B cell (primary cell): Measurements from ENCODE around the gene COL19A1.

Experiments
- EZH2 ChIP-seq: IDR thresholded peaks from 2 replicates; pipeline ENCODE4 v1.6.1; 2012; ENCODE audit warnings: borderline replicate concordance, low read depth, mild to moderate bottlenecking, moderate library complexity, low read length; ENCODE audit not compliant: insufficient read depth, poor library complexity, severe bottlenecking
- TF ChIP-seq, protein P1 (sequence below): fragments of 200-600 bp; IDR thresholded peaks from one replicate; pipeline ENCODE4 v1.8.0; 2022; ENCODE audit warnings: antibody characterized with exemption, mild to moderate bottlenecking

DNA sequence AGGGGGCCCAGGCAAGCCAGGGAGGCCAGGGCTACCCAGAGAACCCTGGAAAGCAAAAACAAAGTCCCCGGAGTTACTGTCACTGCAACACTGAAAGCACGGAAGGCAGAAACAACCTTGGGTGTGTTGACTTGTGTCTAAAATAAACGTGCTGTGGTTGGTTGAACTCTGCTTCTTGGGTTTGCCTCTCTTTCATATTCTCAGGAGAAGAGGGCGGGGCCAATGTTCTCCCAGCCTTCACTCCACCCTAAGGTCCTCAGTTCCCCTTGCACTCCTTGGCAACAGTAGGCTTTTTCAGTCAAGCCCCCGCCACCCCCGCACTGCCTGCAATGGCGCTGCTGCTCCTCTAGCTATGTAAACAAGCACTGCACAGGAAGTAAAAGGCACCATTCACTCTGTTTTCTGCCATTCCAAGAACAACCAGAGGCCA is 375.6 kb downstream of the COL19A1 start:
- TF ChIP-seq, protein P1, sequence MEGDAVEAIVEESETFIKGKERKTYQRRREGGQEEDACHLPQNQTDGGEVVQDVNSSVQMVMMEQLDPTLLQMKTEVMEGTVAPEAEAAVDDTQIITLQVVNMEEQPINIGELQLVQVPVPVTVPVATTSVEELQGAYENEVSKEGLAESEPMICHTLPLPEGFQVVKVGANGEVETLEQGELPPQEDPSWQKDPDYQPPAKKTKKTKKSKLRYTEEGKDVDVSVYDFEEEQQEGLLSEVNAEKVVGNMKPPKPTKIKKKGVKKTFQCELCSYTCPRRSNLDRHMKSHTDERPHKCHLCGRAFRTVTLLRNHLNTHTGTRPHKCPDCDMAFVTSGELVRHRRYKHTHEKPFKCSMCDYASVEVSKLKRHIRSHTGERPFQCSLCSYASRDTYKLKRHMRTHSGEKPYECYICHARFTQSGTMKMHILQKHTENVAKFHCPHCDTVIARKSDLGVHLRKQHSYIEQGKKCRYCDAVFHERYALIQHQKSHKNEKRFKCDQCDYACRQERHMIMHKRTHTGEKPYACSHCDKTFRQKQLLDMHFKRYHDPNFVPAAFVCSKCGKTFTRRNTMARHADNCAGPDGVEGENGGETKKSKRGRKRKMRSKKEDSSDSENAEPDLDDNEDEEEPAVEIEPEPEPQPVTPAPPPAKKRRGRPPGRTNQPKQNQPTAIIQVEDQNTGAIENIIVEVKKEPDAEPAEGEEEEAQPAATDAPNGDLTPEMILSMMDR: no peak
- no peak for TF ChIP-seq EZH2
